ENCODE data around the gene ZDHHC12. TPM values are rescaled to one million over a fixed set of nuclear protein-coding genes. Genes with fewer than 3 reads are reported as not detected.
A peak's percentile ranks its signal among the peaks of the same experiment; 100 is the strongest.

Gene ZDHHC12
- total RNA-seq, 1 donor from 2014 or later, result 27.4 TPM

DNA sequence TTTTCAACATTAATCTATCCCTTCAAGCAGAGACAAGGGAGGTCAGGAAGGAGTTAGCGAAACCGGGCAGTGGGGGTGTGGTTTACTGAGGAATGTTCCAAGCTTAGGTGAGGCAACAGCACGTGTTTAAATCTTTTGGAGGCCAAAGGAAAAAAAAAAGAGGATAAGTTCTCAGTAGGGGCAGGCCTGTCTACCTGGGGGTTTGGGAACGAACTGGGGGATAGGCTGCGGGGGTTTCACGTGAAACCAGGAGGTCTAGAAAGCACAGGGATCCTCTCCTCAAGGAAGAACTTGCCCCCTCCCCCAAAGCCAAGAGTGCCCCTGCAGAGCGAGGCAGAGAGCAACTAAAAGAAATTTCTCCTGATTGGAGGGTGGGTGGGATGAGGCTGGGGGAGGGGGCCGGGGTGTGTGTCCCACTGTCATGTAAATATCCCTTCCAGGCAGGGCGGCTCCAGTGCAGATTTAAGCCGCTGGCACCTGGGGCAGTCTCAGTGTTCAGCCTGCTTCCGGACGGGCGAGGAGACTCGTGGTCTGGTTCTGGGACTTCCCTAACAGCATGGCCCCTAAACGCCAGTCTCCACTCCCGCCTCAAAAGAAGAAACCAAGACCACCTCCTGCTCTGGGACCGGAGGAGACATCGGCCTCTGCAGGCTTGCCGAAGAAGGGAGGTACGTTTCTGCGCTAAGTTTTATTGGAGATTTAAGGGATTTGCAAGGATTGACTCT lies 40.4 kb downstream of the ZDHHC12 start:
- Histone ChIP-seq H3K36me3 (ENCODE audit: control insufficient read depth, insufficient read depth, low read length) (peaks cover 4% of the 10 kb centered on the region), H3K27me3 (ENCODE audit: control insufficient read depth, insufficient read depth, low read length) (no peaks in the 10 kb centered on the region), H3K4me3 (ENCODE audit: low read depth, low read length) (peak overlapping the region; percentile 73)
- TF ChIP-seq, protein P1, sequence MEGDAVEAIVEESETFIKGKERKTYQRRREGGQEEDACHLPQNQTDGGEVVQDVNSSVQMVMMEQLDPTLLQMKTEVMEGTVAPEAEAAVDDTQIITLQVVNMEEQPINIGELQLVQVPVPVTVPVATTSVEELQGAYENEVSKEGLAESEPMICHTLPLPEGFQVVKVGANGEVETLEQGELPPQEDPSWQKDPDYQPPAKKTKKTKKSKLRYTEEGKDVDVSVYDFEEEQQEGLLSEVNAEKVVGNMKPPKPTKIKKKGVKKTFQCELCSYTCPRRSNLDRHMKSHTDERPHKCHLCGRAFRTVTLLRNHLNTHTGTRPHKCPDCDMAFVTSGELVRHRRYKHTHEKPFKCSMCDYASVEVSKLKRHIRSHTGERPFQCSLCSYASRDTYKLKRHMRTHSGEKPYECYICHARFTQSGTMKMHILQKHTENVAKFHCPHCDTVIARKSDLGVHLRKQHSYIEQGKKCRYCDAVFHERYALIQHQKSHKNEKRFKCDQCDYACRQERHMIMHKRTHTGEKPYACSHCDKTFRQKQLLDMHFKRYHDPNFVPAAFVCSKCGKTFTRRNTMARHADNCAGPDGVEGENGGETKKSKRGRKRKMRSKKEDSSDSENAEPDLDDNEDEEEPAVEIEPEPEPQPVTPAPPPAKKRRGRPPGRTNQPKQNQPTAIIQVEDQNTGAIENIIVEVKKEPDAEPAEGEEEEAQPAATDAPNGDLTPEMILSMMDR (IDR thresholded peaks at IDR 0.05; ENCODE audit: insufficient read depth, low read length, severe bottlenecking), result no peak
- DNase-seq (ENCODE audit: low read depth) (peak; percentile 87), FAIRE-seq (no peak)

DNA sequence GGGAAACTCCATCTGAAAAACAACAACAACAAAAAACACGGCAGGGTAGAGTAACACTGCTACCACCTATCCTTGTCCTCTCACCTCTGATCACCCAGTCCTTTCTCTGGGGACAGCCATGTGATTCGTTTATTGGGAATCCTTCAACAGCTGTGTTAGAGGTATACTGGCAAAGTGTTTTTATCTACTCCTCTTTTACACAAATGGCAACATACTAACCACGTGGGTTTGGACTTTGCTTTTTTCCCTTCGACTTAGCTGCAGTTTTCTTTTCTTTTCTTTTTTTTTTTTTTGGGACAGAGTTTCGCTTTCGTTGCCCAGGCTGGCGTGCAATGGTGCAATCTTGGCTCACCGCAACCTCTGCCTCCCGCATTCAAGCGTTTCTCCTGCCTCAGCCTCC lies 46.1 kb downstream of the ZDHHC12 start:
- Histone ChIP-seq H3K36me3 (ENCODE audit: control insufficient read depth, insufficient read depth, low read length) (peaks cover 6% of the 10 kb centered on the region), H3K27me3 (ENCODE audit: control insufficient read depth, insufficient read depth, low read length) (no peaks in the 10 kb centered on the region), H3K4me3 (ENCODE audit: low read depth, low read length) (no peak overlapping the region)
- FAIRE-seq (no peak), DNase-seq (ENCODE audit: low read depth) (no peak)
- TF ChIP-seq, protein P1 (IDR thresholded peaks at IDR 0.05; ENCODE audit: insufficient read depth, low read length, severe bottlenecking), result no peak

DNA sequence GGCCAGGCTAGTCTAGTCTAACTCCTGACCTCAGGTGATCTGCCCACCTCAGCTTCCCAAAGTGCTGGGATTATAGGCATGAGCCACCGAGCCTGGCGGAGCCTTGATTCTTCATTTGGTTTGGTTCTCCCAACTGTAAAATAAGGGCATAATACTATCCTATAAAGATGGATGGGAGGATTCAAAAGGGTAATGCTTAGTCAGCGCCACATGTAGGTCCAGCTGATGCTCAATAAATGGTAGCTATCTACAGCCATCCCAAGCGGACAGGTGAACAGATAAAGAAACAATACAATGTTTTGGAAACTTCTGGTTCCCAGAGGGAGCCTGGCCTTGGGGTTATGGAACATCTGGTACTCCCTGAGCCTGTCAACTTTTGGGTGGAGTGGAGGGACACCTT lies 48.5 kb downstream of the ZDHHC12 start:
- Histone ChIP-seq H3K36me3 (ENCODE audit: control insufficient read depth, insufficient read depth, low read length) (peaks cover 6% of the 10 kb centered on the region), H3K4me3 (ENCODE audit: low read depth, low read length) (no peak overlapping the region), H3K27me3 (ENCODE audit: control insufficient read depth, insufficient read depth, low read length) (no peaks in the 10 kb centered on the region)
- DNase-seq (ENCODE audit: low read depth) (no peak), FAIRE-seq (no peak)
- TF ChIP-seq, protein P1 (IDR thresholded peaks at IDR 0.05; ENCODE audit: insufficient read depth, low read length, severe bottlenecking), result no peak

Other genes starting within 250 kb of the ZDHHC12 start
- gene GLE1, start 219.4 kb downstream of the ZDHHC12 start, total RNA-seq, result 27.1 and 30.3 TPM in 2 replicates
- 159 and 277 TPM in 2 replicates for gene SPTAN1, start 171.5 kb downstream of the ZDHHC12 start, total RNA-seq
- gene DYNC2I2, start 67.3 kb downstream of the ZDHHC12 start, total RNA-seq, result 27.4 and 33.7 TPM in 2 replicates
- 717 and 775 TPM in 2 replicates for gene SET, start 34.9 kb downstream of the ZDHHC12 start, total RNA-seq
- gene PKN3, start 21.6 kb downstream of the ZDHHC12 start, total RNA-seq, result 1.5 and 2.1 TPM in 2 replicates
- 8.7 and 14.2 TPM in 2 replicates for gene ZER1, start 47.8 kb upstream of the ZDHHC12 start, total RNA-seq
- 11.8 and 12.6 TPM in 2 replicates for gene TBC1D13, start 63.1 kb upstream of the ZDHHC12 start, total RNA-seq
- gene ENDOG, start 94.4 kb upstream of the ZDHHC12 start, total RNA-seq, result 36.6 and 54.0 TPM in 2 replicates
- gene SPOUT1, start 105.7 kb upstream of the ZDHHC12 start, total RNA-seq, result 10.4 and 14.0 TPM in 2 replicates
- gene KYAT1, start 157.8 kb upstream of the ZDHHC12 start, total RNA-seq, result 9.0 and 9.5 TPM in 2 replicates
- 259 and 329 TPM in 2 replicates for gene LRRC8A, start 158.0 kb upstream of the ZDHHC12 start, total RNA-seq
- 1.1 and 3.8 TPM in 2 replicates for gene PHYHD1, start 196.9 kb upstream of the ZDHHC12 start, total RNA-seq
- gene DOLK, start 223.5 kb upstream of the ZDHHC12 start, total RNA-seq, result 22.6 and 24.6 TPM in 2 replicates
- gene NUP188, start 223.6 kb upstream of the ZDHHC12 start, total RNA-seq, result 25.8 and 38.5 TPM in 2 replicates